MM.1S (cell line): ENCODE results near the gene PATL1.

Source experiments
- DNase-seq: peaks from one replicate; pipeline ENCODE4 v3.0.0-alpha.2; 2015
- H2AFZ ChIP-seq: fragments of 300-600 bp; sonication (generic); 2 replicates; pipeline ENCODE4 v1.6.0; 2016; ENCODE audit warnings: antibody characterized with exemption, low read length
- H3F3A ChIP-seq: fragments of 300-600 bp; sonication (generic); 2 replicates; pipeline ENCODE4 v1.6.1; 2016; ENCODE audit warnings: mild to moderate bottlenecking, antibody characterized with exemption, low read length, moderate library complexity, mixed read lengths; ENCODE audit not compliant: insufficient read depth
- H3K27ac ChIP-seq: fragments of 300-600 bp; sonication (generic); 2 replicates; pipeline ENCODE4 v1.5.1; 2016; ENCODE audit warnings: mild to moderate bottlenecking, low read length
- H3K27me3 ChIP-seq: fragments of 300-600 bp; sonication (generic); replicated peaks from 2 replicates; pipeline ENCODE4 v1.6.0; 2016; ENCODE audit warnings: low read length; ENCODE audit not compliant: insufficient read depth
- H3K36me3 ChIP-seq: fragments of 300-600 bp; sonication (generic); replicated peaks from 2 replicates; pipeline ENCODE4 v1.6.1; 2016; ENCODE audit warnings: mild to moderate bottlenecking, low read length, mixed read lengths; ENCODE audit not compliant: insufficient read depth
- H3K4me1 ChIP-seq: fragments of 300-600 bp; sonication (generic); 2 replicates; pipeline ENCODE4 v1.6.1; 2016; ENCODE audit warnings: low read length, mixed read lengths
- H3K4me2 ChIP-seq: fragments of 300-600 bp; sonication (generic); 2 replicates; pipeline ENCODE4 v1.6.0; 2016; ENCODE audit warnings: low read depth, low read length
- H3K4me3 ChIP-seq: fragments of 300-600 bp; sonication (generic); 2 replicates; pipeline ENCODE4 v1.5.1; 2016; ENCODE audit warnings: low read length, mixed read lengths
- H3K79me2 ChIP-seq: fragments of 300-600 bp; sonication (generic); 2 replicates; pipeline ENCODE4 v1.6.1; 2016; ENCODE audit warnings: mixed run types, low read length, mixed read lengths
- H3K9ac ChIP-seq: fragments of 300-600 bp; sonication (generic); 2 replicates; pipeline ENCODE4 v1.6.1; 2016; ENCODE audit warnings: low read length, mixed read lengths
- H3K9me2 ChIP-seq: fragments of 300-600 bp; sonication (generic); replicated peaks from 2 replicates; pipeline ENCODE4 v1.6.1; 2016; ENCODE audit warnings: mild to moderate bottlenecking, low read length, mixed read lengths; ENCODE audit not compliant: insufficient read depth
- H3K9me3 ChIP-seq: fragments of 300-600 bp; sonication (generic); replicated peaks from 2 replicates; pipeline ENCODE4 v1.6.1; 2016; ENCODE audit warnings: mild to moderate bottlenecking, low read length, mixed read lengths; ENCODE audit not compliant: insufficient read depth
- H4K20me1 ChIP-seq: fragments of 300-600 bp; sonication (generic); 2 replicates; pipeline ENCODE4 v1.6.1; 2016; ENCODE audit warnings: mild to moderate bottlenecking, low read length, moderate library complexity, mixed read lengths; ENCODE audit not compliant: insufficient read depth
- EZH2 ChIP-seq: fragments of 300-600 bp; sonication (generic); optimal IDR thresholded peaks from 2 replicates; pipeline ENCODE3; 2017; ENCODE audit warnings: low read depth, mild to moderate bottlenecking, antibody characterized with exemption, low read length, mixed read lengths
- EZH2phosphoT487 ChIP-seq: fragments of 300-600 bp; sonication (generic); IDR thresholded peaks from 2 replicates; pipeline ENCODE4 v1.6.1; 2018; ENCODE audit warnings: antibody characterized with exemption, low read length
- TF ChIP-seq, protein P1 (sequence below): fragments of 300-600 bp; sonication (generic); IDR thresholded peaks from 2 replicates; pipeline ENCODE4 v1.5.1; 2016; ENCODE audit warnings: antibody characterized with exemption, low read length, mixed read lengths

PATL1 gene

DNA sequence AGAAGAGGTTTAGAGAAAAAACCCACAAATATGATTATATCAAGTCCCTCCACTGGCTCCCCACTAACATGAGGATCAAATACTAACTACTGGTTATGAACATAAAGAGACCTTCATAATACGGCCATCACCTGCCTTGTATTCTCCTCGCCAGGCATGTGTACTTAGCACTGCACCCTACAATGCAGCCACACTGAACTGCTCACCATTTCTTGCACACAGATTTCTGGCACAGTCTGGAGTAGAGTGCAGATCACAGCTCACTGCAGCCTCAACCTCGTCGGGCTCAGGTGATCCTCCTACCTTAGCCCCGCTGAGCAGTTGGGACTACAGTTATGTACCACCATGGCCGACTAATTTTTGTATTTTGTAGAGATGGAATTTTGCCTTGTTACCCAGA, 66.4 kb downstream of the PATL1 start:
- no peaks in the 10 kb centered on the region for H3K9me2 ChIP-seq
- no peaks in the 10 kb centered on the region for H3K27me3 ChIP-seq
- H3K4me2 ChIP-seq, result no peak overlapping the region
- no peaks in the 10 kb centered on the region for H3K4me1 ChIP-seq
- H3K36me3 ChIP-seq, result peaks cover 33% of the 10 kb centered on the region
- peaks cover 52% of the 10 kb centered on the region for H3K79me2 ChIP-seq
- no peak for TF ChIP-seq EZH2phosphoT487
- TF ChIP-seq, protein P1, sequence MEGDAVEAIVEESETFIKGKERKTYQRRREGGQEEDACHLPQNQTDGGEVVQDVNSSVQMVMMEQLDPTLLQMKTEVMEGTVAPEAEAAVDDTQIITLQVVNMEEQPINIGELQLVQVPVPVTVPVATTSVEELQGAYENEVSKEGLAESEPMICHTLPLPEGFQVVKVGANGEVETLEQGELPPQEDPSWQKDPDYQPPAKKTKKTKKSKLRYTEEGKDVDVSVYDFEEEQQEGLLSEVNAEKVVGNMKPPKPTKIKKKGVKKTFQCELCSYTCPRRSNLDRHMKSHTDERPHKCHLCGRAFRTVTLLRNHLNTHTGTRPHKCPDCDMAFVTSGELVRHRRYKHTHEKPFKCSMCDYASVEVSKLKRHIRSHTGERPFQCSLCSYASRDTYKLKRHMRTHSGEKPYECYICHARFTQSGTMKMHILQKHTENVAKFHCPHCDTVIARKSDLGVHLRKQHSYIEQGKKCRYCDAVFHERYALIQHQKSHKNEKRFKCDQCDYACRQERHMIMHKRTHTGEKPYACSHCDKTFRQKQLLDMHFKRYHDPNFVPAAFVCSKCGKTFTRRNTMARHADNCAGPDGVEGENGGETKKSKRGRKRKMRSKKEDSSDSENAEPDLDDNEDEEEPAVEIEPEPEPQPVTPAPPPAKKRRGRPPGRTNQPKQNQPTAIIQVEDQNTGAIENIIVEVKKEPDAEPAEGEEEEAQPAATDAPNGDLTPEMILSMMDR, result no peak
- no peak for TF ChIP-seq EZH2
- H4K20me1 ChIP-seq, result no peaks in the 10 kb centered on the region
- no peak for DNase-seq
- H3K9ac ChIP-seq, result no peak overlapping the region
- no peaks in the 10 kb centered on the region for H3F3A ChIP-seq
- no peak overlapping the region for H3K4me3 ChIP-seq
- no peak overlapping the region for H3K27ac ChIP-seq
- no peaks in the 10 kb centered on the region for H3K9me3 ChIP-seq
- no peak overlapping the region for H2AFZ ChIP-seq

DNA sequence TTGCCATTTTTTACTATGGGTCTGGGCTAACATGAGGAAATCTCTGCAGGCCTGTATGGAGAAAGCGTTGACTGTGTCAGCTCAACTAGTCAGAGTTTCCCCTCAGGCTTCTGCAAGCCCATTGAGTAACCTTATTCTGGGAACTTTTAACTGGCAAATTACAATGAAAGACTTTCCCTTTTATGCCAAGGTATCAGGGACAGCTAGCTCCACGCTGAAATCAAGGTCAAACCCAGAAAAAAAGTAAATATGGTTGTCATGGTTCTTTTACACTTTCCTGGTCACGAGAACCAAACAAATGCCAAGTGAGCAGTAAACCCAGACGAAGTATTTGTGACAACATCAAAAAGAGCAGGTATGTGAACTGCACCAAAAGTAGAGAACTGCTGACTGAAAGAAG, 67.0 kb downstream of the PATL1 start:
- Histone ChIP-seq H3K36me3 (peaks cover 31% of the 10 kb centered on the region), H3K9me2 (no peaks in the 10 kb centered on the region), H3K9me3 (no peaks in the 10 kb centered on the region), H3K9ac (no peak overlapping the region), H3K4me2 (no peak overlapping the region), H3K27me3 (no peaks in the 10 kb centered on the region), H3K79me2 (peaks cover 46% of the 10 kb centered on the region), H3K4me3 (no peak overlapping the region), H4K20me1 (no peaks in the 10 kb centered on the region), H3K27ac (no peak overlapping the region), H2AFZ (no peak overlapping the region), H3F3A (no peaks in the 10 kb centered on the region), H3K4me1 (no peaks in the 10 kb centered on the region)
- TF ChIP-seq, protein P1, result no peak
- TF ChIP-seq EZH2phosphoT487 (no peak), EZH2 (no peak)
- DNase-seq, result no peak

DNA sequence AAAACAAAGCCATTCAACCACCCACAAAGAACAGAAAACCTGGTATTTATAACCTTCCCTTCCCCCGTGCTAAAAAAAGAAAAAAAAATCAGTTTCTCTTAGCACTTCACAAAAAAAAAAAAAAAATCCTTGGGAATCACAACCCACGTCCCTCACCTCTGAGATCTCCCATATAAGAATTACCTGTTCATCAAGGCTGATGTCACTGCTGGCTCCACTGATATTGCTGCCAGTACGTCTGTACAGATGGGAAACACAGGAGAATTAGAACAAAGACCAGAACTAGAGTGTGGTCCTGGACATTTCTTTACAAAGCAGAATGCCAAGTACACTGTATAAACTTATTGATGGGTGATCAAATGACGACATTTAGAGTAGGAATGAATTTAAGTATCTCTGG, 68.2 kb downstream of the PATL1 start:
- Histone ChIP-seq H4K20me1 (no peaks in the 10 kb centered on the region), H3K36me3 (peaks cover 23% of the 10 kb centered on the region)

More for the DNA sequence above, 68.2 kb downstream of the PATL1 start:
- Histone ChIP-seq H3K9ac (no peak overlapping the region), H3K9me3 (no peaks in the 10 kb centered on the region), H3F3A (no peaks in the 10 kb centered on the region), H3K4me1 (no peaks in the 10 kb centered on the region), H2AFZ (no peak overlapping the region), H3K79me2 (peaks cover 35% of the 10 kb centered on the region), H3K9me2 (no peaks in the 10 kb centered on the region), H3K4me2 (no peak overlapping the region), H3K4me3 (no peak overlapping the region), H3K27me3 (no peaks in the 10 kb centered on the region), H3K27ac (no peak overlapping the region)
- DNase-seq, result no peak
- TF ChIP-seq EZH2phosphoT487 (no peak), EZH2 (no peak)
- TF ChIP-seq, protein P1, result no peak
